Measurements from ENCODE around the gene PCARE. TPM values are rescaled to one million over a fixed set of nuclear protein-coding genes. Genes with fewer than 3 reads are reported as not detected.
A peak's percentile ranks its signal among the peaks of the same experiment; 100 is the strongest.

PCARE gene
- total and polyA plus RNA-seq, 7 donors: under 0.01 to 0.14 TPM; not detected in 5

DNA sequence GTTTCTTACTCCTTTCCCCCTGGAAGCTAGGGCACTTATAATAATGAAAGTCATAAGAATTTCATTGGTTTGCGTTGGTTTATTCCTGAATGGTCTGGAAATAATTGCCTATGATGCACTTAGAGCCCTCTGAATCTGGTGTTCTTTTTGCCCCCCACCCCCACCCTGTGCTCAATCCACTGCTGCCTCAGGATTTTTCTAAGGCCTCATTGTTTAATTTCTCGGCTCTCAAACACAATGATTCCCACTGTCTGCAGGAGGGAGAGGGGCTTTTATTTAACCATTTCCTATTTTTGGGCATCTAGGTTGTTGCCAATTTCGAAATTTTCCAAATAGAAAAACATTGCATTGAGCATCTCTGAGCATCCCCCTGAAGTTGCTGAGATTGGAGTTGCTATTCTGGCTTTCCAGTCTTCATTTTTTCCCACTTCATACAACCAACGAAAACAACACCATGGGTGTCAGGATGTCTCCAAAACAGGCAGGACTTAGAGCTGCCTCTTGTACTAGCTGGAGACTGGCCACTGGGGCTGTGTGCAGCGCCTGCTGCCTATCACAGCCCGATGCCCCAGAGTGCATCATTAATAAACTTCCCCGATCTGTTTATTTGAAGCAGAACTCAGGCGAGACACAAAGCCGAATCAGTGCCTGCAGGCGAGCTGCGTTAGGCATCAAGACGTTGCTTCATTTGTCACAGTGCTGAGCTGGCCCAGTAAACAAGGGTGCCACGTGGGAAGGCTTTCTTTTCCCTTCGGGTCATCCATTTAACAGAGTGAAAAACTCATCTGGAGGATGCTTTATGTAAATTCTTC lies 1.8 kb upstream of the PCARE start:
- peak overlapping the region in 1 of 4 donors; percentile 0 for H3K4me3 ChIP-seq
- intact Hi-C loops (cut with DNase I): no loop called here
- DNase-seq: no peak
- H3K36me3 ChIP-seq: no peaks in the 10 kb centered on the region
- H3K27me3 ChIP-seq: no peaks in the 10 kb centered on the region
- H3K27ac ChIP-seq: peak overlapping the region in 3 of 4 donors; percentile 26 to 57 (median 42)
- TF ChIP-seq EP300 (IDR thresholded peaks at IDR 0.05) (no peak), POLR2AphosphoS5 (IDR thresholded peaks at IDR 0.05) (peak in 1 of 4 donors; percentile 29), POLR2A (IDR thresholded peaks at IDR 0.05) (no peak)
- TF ChIP-seq, protein P1, sequence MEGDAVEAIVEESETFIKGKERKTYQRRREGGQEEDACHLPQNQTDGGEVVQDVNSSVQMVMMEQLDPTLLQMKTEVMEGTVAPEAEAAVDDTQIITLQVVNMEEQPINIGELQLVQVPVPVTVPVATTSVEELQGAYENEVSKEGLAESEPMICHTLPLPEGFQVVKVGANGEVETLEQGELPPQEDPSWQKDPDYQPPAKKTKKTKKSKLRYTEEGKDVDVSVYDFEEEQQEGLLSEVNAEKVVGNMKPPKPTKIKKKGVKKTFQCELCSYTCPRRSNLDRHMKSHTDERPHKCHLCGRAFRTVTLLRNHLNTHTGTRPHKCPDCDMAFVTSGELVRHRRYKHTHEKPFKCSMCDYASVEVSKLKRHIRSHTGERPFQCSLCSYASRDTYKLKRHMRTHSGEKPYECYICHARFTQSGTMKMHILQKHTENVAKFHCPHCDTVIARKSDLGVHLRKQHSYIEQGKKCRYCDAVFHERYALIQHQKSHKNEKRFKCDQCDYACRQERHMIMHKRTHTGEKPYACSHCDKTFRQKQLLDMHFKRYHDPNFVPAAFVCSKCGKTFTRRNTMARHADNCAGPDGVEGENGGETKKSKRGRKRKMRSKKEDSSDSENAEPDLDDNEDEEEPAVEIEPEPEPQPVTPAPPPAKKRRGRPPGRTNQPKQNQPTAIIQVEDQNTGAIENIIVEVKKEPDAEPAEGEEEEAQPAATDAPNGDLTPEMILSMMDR (IDR thresholded peaks at IDR 0.05): no peak
- H3K4me1 ChIP-seq: peaks cover 0 to 14% (median 4%) of the 10 kb centered on the region in 4 donors
- WGBS, 2 donors: 61% methylated on average over 14 of the region's 14 CpGs
- H3K9me3 ChIP-seq: peaks cover 0 to 2% (median 0%) of the 10 kb centered on the region in 4 donors

DNA sequence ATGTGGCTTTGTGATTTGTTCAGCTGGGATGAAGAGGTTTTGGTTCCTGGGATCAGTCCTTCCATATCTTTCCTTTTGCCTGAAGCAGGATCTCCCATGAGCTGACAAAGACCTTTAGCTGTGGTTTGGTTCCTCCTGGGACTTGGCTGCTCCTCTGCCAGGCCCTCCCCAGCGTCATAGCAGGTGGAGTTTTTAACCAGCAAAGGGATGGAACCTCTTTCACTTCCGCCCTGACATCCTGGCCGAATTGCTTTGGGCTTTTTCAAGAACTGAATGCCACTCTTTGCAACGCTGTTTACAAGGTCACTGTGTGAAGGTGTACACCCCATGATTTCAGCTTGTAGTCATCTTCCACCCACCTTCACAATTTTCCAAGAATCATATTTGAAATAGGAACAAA lies 390 bp downstream of the PCARE start:
- intact Hi-C loops (cut with DNase I): no loop called here
- 62 to 67% methylated on average over 4 of the region's 4 CpGs for WGBS, 2 donors
- no peaks in the 10 kb centered on the region for H3K27me3 ChIP-seq
- H3K4me3 ChIP-seq: no peak overlapping the region
- H3K4me1 ChIP-seq: peaks cover 0 to 14% (median 4%) of the 10 kb centered on the region in 4 donors
- TF ChIP-seq EP300 (IDR thresholded peaks at IDR 0.05) (no peak), POLR2A (IDR thresholded peaks at IDR 0.05) (no peak), POLR2AphosphoS5 (IDR thresholded peaks at IDR 0.05) (no peak)
- TF ChIP-seq, protein P1 (IDR thresholded peaks at IDR 0.05): no peak
- DNase-seq: no peak
- no peaks in the 10 kb centered on the region for H3K36me3 ChIP-seq
- no peaks in the 10 kb centered on the region for H3K9me3 ChIP-seq
- H3K27ac ChIP-seq: no peak overlapping the region

DNA sequence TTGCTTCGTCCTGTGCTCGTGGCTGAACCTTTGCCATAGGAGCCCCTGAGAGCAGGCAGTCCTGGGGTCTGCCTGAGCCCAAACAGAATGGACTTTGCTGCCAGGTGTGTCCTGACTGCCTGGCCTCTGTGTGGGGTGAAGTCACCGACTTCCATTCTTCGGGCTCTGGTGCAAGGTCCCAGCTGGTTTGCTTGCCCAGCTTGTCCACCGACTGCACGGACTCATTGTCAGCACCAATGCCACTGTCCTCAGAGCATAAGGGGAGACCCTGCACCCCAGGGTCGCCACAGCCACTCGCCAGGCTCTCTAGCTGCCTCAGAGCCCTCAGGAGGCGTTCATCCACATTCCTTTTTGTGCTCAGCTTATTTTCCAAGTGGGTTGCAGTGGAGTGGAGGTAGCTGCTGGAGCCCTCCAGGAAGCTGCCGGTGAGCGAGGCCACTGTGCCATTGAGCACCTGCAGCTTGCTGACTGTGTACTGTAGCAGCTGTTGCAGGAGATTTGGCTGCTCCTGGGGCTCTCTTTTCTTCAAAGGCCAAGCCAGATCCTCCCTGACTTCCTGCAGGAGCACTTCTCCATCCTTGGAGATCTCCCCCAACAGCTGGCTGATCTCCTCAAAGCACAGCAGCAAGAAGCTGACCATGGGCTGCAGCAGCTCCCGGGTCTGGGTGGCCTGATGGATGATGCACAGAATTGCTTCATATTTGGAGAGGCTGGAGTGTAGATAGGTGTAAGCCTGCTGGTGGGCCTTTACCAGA lies 1.2 kb downstream of the PCARE start:
- no peaks in the 10 kb centered on the region for H3K27me3 ChIP-seq
- 71 to 88% methylated on average over 12 of the region's 12 CpGs for WGBS, 2 donors
- TF ChIP-seq POLR2AphosphoS5 (IDR thresholded peaks at IDR 0.05) (no peak), EP300 (IDR thresholded peaks at IDR 0.05) (no peak), POLR2A (IDR thresholded peaks at IDR 0.05) (no peak)
- TF ChIP-seq, protein P1 (IDR thresholded peaks at IDR 0.05): no peak
- no peaks in the 10 kb centered on the region for H3K9me3 ChIP-seq
- H3K27ac ChIP-seq: no peak overlapping the region
- peaks cover 0 to 14% (median 4%) of the 10 kb centered on the region in 4 donors for H3K4me1 ChIP-seq
- no peak for DNase-seq
- no peaks in the 10 kb centered on the region for H3K36me3 ChIP-seq
- H3K4me3 ChIP-seq: no peak overlapping the region
- intact Hi-C loops (cut with DNase I): no loop called here

DNA sequence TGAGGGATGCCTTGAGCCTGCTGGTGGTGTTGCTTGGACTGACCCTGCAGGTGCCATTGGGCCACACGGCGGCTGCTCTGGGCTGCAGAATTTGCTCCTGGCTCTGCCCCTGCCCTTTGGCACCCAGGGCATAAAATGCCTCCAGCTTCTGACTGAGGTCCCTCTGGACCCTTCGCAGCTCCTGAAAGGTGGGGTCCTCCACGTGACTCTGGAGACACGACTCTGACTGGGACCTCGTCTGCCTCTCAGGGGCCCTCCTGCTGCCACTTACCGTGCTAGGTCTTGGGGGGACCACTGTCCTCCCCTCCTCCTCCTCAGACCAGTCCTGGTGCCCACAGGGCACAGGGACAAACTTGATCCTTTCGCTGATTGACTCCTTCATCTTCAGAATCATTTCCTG lies 2.1 kb downstream of the PCARE start:
- DNase-seq: no peak
- Histone ChIP-seq H3K27ac (no peak overlapping the region), H3K9me3 (no peaks in the 10 kb centered on the region), H3K4me3 (no peak overlapping the region), H3K4me1 (peaks cover 0 to 14% (median 4%) of the 10 kb centered on the region in 4 donors), H3K27me3 (no peaks in the 10 kb centered on the region), H3K36me3 (no peaks in the 10 kb centered on the region)
- intact Hi-C loops (cut with DNase I): no loop called here
- WGBS, 2 donors: 85 to 88% methylated on average over 8 of the region's 8 CpGs
- TF ChIP-seq POLR2A (IDR thresholded peaks at IDR 0.05) (no peak), POLR2AphosphoS5 (IDR thresholded peaks at IDR 0.05) (no peak), EP300 (IDR thresholded peaks at IDR 0.05) (no peak)
- TF ChIP-seq, protein P1 (IDR thresholded peaks at IDR 0.05): no peak

All from sigmoid colon (tissue), 7 donors.